ENCODE data around the gene TGM3. TPM values are rescaled to one million over a fixed set of nuclear protein-coding genes. Genes with fewer than 3 reads are reported as not detected.

Gene TGM3
- total RNA-seq, 1 donor from 2014 or later, result 1.5 TPM

- no peak for DNase-seq (ENCODE audit: extremely low spot score, unreplicated experiment)
- no peak for TF ChIP-seq CTCF (conservative IDR thresholded peaks at IDR 0.05)
- H3K27ac Mint-ChIP-seq, result no peak overlapping the region
- H3K4me1 Mint-ChIP-seq (ENCODE audit: unreplicated experiment), result no peaks in the 10 kb centered on the region
- no peaks in the 10 kb centered on the region for H3K36me3 Mint-ChIP-seq
- H3K27me3 Mint-ChIP-seq, result peaks cover 3% of the 10 kb centered on the region
- H3K9me3 Mint-ChIP-seq, result no peaks in the 10 kb centered on the region
- no peak overlapping the region for H3K4me3 Mint-ChIP-seq
Observed at GRCh38 chr20:2385496-2385895, 89.7 kb downstream of the TGM3 start.

GRCh38 chr20:2386516-2387179 is 90.8 kb downstream of the TGM3 start:
- no peak for TF ChIP-seq CTCF (conservative IDR thresholded peaks at IDR 0.05)
- Mint-ChIP-seq H3K27ac (no peak overlapping the region), H3K36me3 (no peaks in the 10 kb centered on the region), H3K4me1 (ENCODE audit: unreplicated experiment) (no peaks in the 10 kb centered on the region), H3K27me3 (peaks cover 6% of the 10 kb centered on the region), H3K9me3 (no peaks in the 10 kb centered on the region), H3K4me3 (no peak overlapping the region)
- DNase-seq (ENCODE audit: extremely low spot score, unreplicated experiment), result no peak

- Mint-ChIP-seq H3K36me3 (no peaks in the 10 kb centered on the region), H3K27me3 (peaks cover 6% of the 10 kb centered on the region), H3K4me3 (no peak overlapping the region), H3K27ac (no peak overlapping the region), H3K9me3 (no peaks in the 10 kb centered on the region), H3K4me1 (ENCODE audit: unreplicated experiment) (no peaks in the 10 kb centered on the region)
- no peak for DNase-seq (ENCODE audit: extremely low spot score, unreplicated experiment)
- TF ChIP-seq CTCF (conservative IDR thresholded peaks at IDR 0.05), result peak; percentile 72
Observed at GRCh38 chr20:2387180-2387577, 91.4 kb downstream of the TGM3 start.

- H3K27me3 Mint-ChIP-seq, result peaks cover 6% of the 10 kb centered on the region
- DNase-seq (ENCODE audit: extremely low spot score, unreplicated experiment), result no peak
- no peak overlapping the region for H3K4me3 Mint-ChIP-seq
- H3K36me3 Mint-ChIP-seq, result no peaks in the 10 kb centered on the region
- H3K27ac Mint-ChIP-seq, result no peak overlapping the region
- no peaks in the 10 kb centered on the region for H3K9me3 Mint-ChIP-seq
- H3K4me1 Mint-ChIP-seq (ENCODE audit: unreplicated experiment), result no peaks in the 10 kb centered on the region
- TF ChIP-seq CTCF (conservative IDR thresholded peaks at IDR 0.05), result no peak
Observed at GRCh38 chr20:2387580-2387979, 91.8 kb downstream of the TGM3 start.

Other genes starting within 250 kb of the TGM3 start
- gene STK35, start 194.2 kb upstream of the TGM3 start, total RNA-seq (ENCODE audit: low replicate concordance), result 28.3 and 28.9 TPM in 2 replicates
- gene TGM6, start 84.9 kb downstream of the TGM3 start, total RNA-seq (ENCODE audit: low replicate concordance), result not detected in 2 replicates
- gene SNRPB, start 174.8 kb downstream of the TGM3 start, total RNA-seq (ENCODE audit: low replicate concordance), result 177 and 193 TPM in 2 replicates
- gene ZNF343, start 212.9 kb downstream of the TGM3 start, total RNA-seq (ENCODE audit: low replicate concordance), result 10.0 and 16.6 TPM in 2 replicates
- gene TMC2, start 240.6 kb downstream of the TGM3 start, total RNA-seq (ENCODE audit: low replicate concordance), result not detected in 2 replicates